WTC11 (cell line): ENCODE data around the gene INPP5A. TPM values are rescaled to one million over a fixed set of nuclear protein-coding genes. Genes with fewer than 3 reads are reported as not detected.

Experiments used
- ATAC-seq: fragments of 200-7000 bp; cut with Tn5 transposase; 2 replicates; pipeline ENCODE4 v1.10.0; 2021; ENCODE audit warnings: mild to moderate bottlenecking, moderate library complexity
- CTCF ChIA-PET: fragments of 300-600 bp; sonication (Branson Sonifier 250); formaldehyde crosslinking; loops from one replicate; lab custom pipeline; 2021; ENCODE audit warnings: antibody characterized with exemption; lab: Charles Lee
- POLR2A ChIA-PET: fragments of 350-600 bp; sonication (Branson Sonifier 250); formaldehyde crosslinking; loops from one replicate; lab custom pipeline; 2021; ENCODE audit warnings: antibody characterized with exemption; lab: Charles Lee
- DNase-seq: peaks from one replicate; pipeline ENCODE4 v3.0.0; 2021; ENCODE audit warnings: low spot score
- H3K27ac Mint-ChIP-seq: 2 replicates; pipeline ENCODE4 v1.8.0; 2021; ENCODE audit warnings: mixed read lengths
- H3K27me3 Mint-ChIP-seq: 2 replicates; pipeline ENCODE4 v1.8.0; 2021; ENCODE audit warnings: low read depth, mild to moderate bottlenecking, moderate library complexity, mixed read lengths
- H3K36me3 Mint-ChIP-seq: 2 replicates; pipeline ENCODE4 v1.8.0; 2021; ENCODE audit warnings: mixed read lengths
- H3K4me1 Mint-ChIP-seq: 2 replicates; pipeline ENCODE4 v1.8.0; 2022; ENCODE audit warnings: mixed read lengths
- H3K4me3 Mint-ChIP-seq: 2 replicates; pipeline ENCODE4 v1.8.0; 2021; ENCODE audit warnings: mild to moderate bottlenecking, moderate library complexity, mixed read lengths
- H3K9me3 Mint-ChIP-seq: 2 replicates; pipeline ENCODE4 v1.8.0; 2021; ENCODE audit warnings: mixed read lengths
- CREM ChIP-seq: sonication (generic); formaldehyde crosslinking; IDR thresholded peaks from 2 replicates; pipeline ENCODE4 v1.8.1; 2022; ENCODE audit warnings: mild to moderate bottlenecking, missing genetic modification reagents, moderate library complexity
- IRF2 ChIP-seq: sonication (generic); formaldehyde crosslinking; IDR thresholded peaks from 2 replicates; pipeline ENCODE4 v1.8.0; 2022; ENCODE audit warnings: low read depth, missing genetic modification reagents, borderline replicate concordance
- NFYB ChIP-seq: sonication (generic); formaldehyde crosslinking; conservative IDR thresholded peaks from 2 replicates; pipeline ENCODE4 v1.8.0; 2022; ENCODE audit warnings: low read depth, missing genetic modification reagents
- NR3C1 ChIP-seq: sonication (generic); formaldehyde crosslinking; conservative IDR thresholded peaks from 2 replicates; pipeline ENCODE4 v1.8.1; 2023; ENCODE audit warnings: low read depth, mild to moderate bottlenecking, missing genetic modification reagents
- OVOL2 ChIP-seq: fragments of 250-450 bp; sonication (Bioruptor Pico); IDR thresholded peaks from 2 replicates; pipeline ENCODE4 v1.9.0; 2021; ENCODE audit warnings: mild to moderate bottlenecking, borderline replicate concordance
- TEAD1 ChIP-seq: sonication (generic); formaldehyde crosslinking; IDR thresholded peaks from 2 replicates; pipeline ENCODE4 v1.8.0; 2022; ENCODE audit warnings: mild to moderate bottlenecking, missing genetic modification reagents
- ZNF121 ChIP-seq: sonication (generic); formaldehyde crosslinking; IDR thresholded peaks from 2 replicates; pipeline ENCODE4 v1.8.0; 2023; ENCODE audit warnings: missing genetic modification reagents
- ZNF219 ChIP-seq: sonication (generic); formaldehyde crosslinking; IDR thresholded peaks from 2 replicates; pipeline ENCODE4 v1.8.0; 2023; ENCODE audit warnings: missing genetic modification reagents, mild to moderate bottlenecking, borderline replicate concordance
- total RNA-seq: library from RNA; stranded (reverse); gene quantifications from 3 replicates; pipeline ENCODE4 v1.2.3, GENCODE V29; 2021
- TF ChIP-seq, protein P1 (sequence below): fragments of 250-450 bp; sonication (Bioruptor Pico); IDR thresholded peaks from 2 replicates; pipeline ENCODE4 v1.9.0; 2021; ENCODE audit warnings: mild to moderate bottlenecking, borderline replicate concordance
- TF ChIP-seq, protein P2 (sequence below): sonication (generic); formaldehyde crosslinking; IDR thresholded peaks from 2 replicates; pipeline ENCODE4 v1.8.1; 2022; ENCODE audit warnings: mild to moderate bottlenecking, missing genetic modification reagents, moderate library complexity, borderline replicate concordance
- TF ChIP-seq, protein P3 (sequence below): fragments of 250-450 bp; sonication (Bioruptor Pico); IDR thresholded peaks from 2 replicates; pipeline ENCODE4 v1.9.0; 2021; ENCODE audit warnings: moderate library complexity, mild to moderate bottlenecking, inconsistent platforms, borderline replicate concordance
- TF ChIP-seq, protein P4 (sequence below): sonication (generic); formaldehyde crosslinking; IDR thresholded peaks from 2 replicates; pipeline ENCODE4 v1.8.0; 2023; ENCODE audit warnings: missing genetic modification reagents
- TF ChIP-seq, protein P5 (sequence below): sonication (generic); formaldehyde crosslinking; IDR thresholded peaks from 2 replicates; pipeline ENCODE4 v1.8.1; 2022; ENCODE audit warnings: missing genetic modification reagents, borderline replicate concordance
- TF ChIP-seq, protein P6 (sequence below): fragments of 250-450 bp; sonication (Bioruptor Pico); IDR thresholded peaks from 2 replicates; pipeline ENCODE4 v1.9.0; 2021; ENCODE audit warnings: mild to moderate bottlenecking

Gene INPP5A
- total RNA-seq, 1 experiment from 2014 or later = 22.1 TPM

DNA sequence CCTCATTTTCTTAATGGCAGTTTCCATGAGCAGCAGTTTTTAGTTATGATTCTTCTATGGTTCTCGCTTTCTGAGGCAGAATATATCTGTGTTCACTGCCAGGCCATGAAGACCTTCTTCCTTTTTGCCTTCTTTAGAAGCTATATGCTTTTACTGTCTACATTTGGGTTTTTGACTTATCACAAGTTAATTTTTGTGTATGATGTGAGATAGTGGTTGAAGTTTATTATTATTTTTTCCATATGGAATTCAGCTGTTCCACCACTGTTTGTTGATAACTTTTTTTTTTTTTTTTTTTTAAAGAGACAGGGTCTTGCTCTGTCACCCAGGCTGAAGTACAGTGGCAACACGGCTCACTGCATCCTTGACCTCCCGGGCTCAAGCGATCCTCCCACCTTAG, 44.5 kb downstream of the INPP5A start (continued):
- TF ChIP-seq, protein P1, sequence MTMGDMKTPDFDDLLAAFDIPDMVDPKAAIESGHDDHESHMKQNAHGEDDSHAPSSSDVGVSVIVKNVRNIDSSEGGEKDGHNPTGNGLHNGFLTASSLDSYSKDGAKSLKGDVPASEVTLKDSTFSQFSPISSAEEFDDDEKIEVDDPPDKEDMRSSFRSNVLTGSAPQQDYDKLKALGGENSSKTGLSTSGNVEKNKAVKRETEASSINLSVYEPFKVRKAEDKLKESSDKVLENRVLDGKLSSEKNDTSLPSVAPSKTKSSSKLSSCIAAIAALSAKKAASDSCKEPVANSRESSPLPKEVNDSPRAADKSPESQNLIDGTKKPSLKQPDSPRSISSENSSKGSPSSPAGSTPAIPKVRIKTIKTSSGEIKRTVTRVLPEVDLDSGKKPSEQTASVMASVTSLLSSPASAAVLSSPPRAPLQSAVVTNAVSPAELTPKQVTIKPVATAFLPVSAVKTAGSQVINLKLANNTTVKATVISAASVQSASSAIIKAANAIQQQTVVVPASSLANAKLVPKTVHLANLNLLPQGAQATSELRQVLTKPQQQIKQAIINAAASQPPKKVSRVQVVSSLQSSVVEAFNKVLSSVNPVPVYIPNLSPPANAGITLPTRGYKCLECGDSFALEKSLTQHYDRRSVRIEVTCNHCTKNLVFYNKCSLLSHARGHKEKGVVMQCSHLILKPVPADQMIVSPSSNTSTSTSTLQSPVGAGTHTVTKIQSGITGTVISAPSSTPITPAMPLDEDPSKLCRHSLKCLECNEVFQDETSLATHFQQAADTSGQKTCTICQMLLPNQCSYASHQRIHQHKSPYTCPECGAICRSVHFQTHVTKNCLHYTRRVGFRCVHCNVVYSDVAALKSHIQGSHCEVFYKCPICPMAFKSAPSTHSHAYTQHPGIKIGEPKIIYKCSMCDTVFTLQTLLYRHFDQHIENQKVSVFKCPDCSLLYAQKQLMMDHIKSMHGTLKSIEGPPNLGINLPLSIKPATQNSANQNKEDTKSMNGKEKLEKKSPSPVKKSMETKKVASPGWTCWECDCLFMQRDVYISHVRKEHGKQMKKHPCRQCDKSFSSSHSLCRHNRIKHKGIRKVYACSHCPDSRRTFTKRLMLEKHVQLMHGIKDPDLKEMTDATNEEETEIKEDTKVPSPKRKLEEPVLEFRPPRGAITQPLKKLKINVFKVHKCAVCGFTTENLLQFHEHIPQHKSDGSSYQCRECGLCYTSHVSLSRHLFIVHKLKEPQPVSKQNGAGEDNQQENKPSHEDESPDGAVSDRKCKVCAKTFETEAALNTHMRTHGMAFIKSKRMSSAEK (CRISPR knock-in tag) = no peak
- no peak for TF ChIP-seq NFYB (CRISPR knock-in tag)
- no peak for TF ChIP-seq NR3C1 (CRISPR knock-in tag)
- TF ChIP-seq, protein P2, sequence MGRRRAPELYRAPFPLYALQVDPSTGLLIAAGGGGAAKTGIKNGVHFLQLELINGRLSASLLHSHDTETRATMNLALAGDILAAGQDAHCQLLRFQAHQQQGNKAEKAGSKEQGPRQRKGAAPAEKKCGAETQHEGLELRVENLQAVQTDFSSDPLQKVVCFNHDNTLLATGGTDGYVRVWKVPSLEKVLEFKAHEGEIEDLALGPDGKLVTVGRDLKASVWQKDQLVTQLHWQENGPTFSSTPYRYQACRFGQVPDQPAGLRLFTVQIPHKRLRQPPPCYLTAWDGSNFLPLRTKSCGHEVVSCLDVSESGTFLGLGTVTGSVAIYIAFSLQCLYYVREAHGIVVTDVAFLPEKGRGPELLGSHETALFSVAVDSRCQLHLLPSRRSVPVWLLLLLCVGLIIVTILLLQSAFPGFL = no peak
- TF ChIP-seq, all 79 proteins: peak for 0

DNA sequence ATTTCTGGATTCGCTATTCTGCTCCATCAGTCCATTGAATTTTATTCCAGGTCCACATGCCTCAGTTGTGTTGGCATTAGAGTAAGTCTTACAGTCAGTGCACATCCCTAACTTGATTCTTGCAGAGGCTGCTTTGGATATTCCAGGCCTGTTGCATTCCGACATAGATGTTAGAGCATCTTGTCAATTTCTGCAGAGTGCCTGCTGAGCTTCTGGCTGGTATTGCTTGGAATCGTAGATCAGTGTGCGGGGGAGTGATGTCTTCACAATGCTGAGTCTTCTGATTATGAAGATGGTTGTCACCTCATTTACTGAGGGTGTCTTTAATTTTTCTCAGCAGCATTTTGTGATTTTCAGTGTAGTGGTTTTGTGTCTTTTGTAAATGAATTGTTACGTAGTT, 45.2 kb downstream of the INPP5A start:
- peaks cover 9% of the 10 kb centered on the region for H3K4me1 Mint-ChIP-seq
- ATAC-seq (no peak), DNase-seq (no peak)
- no peaks in the 10 kb centered on the region for H3K9me3 Mint-ChIP-seq
- ChIA-PET POLR2A (no interaction called here), CTCF (interaction anchor here (1.7 kb wide), 1 partner anchor 9 kb away, joined by 5 read pairs; no protein-coding TSS in a partner anchor)
- H3K36me3 Mint-ChIP-seq = no peaks in the 10 kb centered on the region
- H3K27me3 Mint-ChIP-seq = no peaks in the 10 kb centered on the region
- TF ChIP-seq, protein P3, sequence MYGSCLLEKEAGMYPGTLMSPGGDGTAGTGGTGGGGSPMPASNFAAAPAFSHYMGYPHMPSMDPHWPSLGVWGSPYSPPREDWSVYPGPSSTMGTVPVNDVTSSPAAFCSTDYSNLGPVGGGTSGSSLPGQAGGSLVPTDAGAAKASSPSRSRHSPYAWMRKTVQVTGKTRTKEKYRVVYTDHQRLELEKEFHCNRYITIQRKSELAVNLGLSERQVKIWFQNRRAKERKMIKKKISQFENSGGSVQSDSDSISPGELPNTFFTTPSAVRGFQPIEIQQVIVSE (CRISPR knock-in tag) = no peak
- TF ChIP-seq, protein P4, sequence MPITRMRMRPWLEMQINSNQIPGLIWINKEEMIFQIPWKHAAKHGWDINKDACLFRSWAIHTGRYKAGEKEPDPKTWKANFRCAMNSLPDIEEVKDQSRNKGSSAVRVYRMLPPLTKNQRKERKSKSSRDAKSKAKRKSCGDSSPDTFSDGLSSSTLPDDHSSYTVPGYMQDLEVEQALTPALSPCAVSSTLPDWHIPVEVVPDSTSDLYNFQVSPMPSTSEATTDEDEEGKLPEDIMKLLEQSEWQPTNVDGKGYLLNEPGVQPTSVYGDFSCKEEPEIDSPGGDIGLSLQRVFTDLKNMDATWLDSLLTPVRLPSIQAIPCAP (CRISPR knock-in tag) = no peak
- TF ChIP-seq, protein P5, sequence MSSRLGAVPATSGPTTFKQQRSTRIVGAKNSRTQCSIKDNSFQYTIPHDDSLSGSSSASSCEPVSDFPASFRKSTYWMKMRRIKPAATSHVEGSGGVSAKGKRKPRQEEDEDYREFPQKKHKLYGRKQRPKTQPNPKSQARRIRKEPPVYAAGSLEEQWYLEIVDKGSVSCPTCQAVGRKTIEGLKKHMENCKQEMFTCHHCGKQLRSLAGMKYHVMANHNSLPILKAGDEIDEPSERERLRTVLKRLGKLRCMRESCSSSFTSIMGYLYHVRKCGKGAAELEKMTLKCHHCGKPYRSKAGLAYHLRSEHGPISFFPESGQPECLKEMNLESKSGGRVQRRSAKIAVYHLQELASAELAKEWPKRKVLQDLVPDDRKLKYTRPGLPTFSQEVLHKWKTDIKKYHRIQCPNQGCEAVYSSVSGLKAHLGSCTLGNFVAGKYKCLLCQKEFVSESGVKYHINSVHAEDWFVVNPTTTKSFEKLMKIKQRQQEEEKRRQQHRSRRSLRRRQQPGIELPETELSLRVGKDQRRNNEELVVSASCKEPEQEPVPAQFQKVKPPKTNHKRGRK = no peak
- TF ChIP-seq CREM (CRISPR knock-in tag) = no peak
- TF ChIP-seq TEAD1 = no peak
- TF ChIP-seq IRF2 = no peak
- no peak overlapping the region for H3K27ac Mint-ChIP-seq
- no peak overlapping the region for H3K4me3 Mint-ChIP-seq

DNA sequence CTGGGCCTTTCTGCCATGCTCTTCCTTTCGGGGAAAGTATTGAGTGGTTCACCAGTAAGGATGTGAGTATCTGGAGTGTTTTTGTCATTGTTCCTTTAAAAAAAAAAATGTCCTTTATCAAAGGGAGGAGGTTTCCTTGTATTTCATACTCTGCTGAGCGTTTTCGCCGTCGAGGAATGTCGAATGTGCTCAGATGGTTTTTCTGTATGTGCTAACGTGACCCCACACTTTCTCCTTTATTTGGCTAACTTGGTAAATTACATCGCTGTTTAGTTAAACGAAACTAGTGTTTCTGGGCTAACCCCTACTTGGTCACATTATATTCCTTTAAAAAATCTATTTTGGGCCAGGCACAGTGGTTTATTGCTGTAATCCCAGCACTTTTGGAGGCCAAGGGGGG, 45.9 kb downstream of the INPP5A start:
- H3K36me3 Mint-ChIP-seq = no peaks in the 10 kb centered on the region
- H3K27ac Mint-ChIP-seq = no peak overlapping the region
- no peaks in the 10 kb centered on the region for H3K9me3 Mint-ChIP-seq
- TF ChIP-seq OVOL2 (CRISPR knock-in tag) (no peak), ZNF219 (CRISPR knock-in tag) (no peak), ZNF121 (CRISPR knock-in tag) (no peak)
- TF ChIP-seq, protein P5 = no peak
- TF ChIP-seq, protein P6, sequence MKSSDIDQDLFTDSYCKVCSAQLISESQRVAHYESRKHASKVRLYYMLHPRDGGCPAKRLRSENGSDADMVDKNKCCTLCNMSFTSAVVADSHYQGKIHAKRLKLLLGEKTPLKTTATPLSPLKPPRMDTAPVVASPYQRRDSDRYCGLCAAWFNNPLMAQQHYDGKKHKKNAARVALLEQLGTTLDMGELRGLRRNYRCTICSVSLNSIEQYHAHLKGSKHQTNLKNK (CRISPR knock-in tag) = no peak
- ChIA-PET CTCF (interaction anchor here (1.7 kb wide), 1 partner anchor 8 kb away, joined by 5 read pairs; no protein-coding TSS in a partner anchor), POLR2A (no interaction called here)
- H3K4me3 Mint-ChIP-seq = no peak overlapping the region
- ATAC-seq = no peak
- no peaks in the 10 kb centered on the region for H3K27me3 Mint-ChIP-seq
- no peak for DNase-seq
- peaks cover 5% of the 10 kb centered on the region for H3K4me1 Mint-ChIP-seq
